ENCODE data around the gene IKZF2.

GRCh38 chr2:213159768-213160167 is 8.4 kb upstream of the IKZF2 start:
- TF ChIP-seq POLR2A (IDR thresholded peaks at IDR 0.05): no peak
- TF ChIP-seq, protein P1, sequence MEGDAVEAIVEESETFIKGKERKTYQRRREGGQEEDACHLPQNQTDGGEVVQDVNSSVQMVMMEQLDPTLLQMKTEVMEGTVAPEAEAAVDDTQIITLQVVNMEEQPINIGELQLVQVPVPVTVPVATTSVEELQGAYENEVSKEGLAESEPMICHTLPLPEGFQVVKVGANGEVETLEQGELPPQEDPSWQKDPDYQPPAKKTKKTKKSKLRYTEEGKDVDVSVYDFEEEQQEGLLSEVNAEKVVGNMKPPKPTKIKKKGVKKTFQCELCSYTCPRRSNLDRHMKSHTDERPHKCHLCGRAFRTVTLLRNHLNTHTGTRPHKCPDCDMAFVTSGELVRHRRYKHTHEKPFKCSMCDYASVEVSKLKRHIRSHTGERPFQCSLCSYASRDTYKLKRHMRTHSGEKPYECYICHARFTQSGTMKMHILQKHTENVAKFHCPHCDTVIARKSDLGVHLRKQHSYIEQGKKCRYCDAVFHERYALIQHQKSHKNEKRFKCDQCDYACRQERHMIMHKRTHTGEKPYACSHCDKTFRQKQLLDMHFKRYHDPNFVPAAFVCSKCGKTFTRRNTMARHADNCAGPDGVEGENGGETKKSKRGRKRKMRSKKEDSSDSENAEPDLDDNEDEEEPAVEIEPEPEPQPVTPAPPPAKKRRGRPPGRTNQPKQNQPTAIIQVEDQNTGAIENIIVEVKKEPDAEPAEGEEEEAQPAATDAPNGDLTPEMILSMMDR (IDR thresholded peaks at IDR 0.05): no peak
